Thyroid gland (tissue), 4 donors: ENCODE data around the gene PGLYRP2.

Experiments used
- CTCF ChIP-seq, 6 experiments: fragments of 200-600 bp in 3 of 6; fragments of 450-650 bp in 3 of 6; sonication (generic) in 3 of 6; IDR thresholded peaks; one replicate each; pipeline ENCODE4 v1.5.1; 2016 to 2019; ENCODE audit warnings: antibody characterized with exemption in 6 of 6, mild to moderate bottlenecking in 2 of 6, inconsistent platforms in 1 of 6, moderate library complexity in 1 of 6
- POLR2A ChIP-seq, 2 donors: fragments of 450-650 bp; IDR thresholded peaks; one replicate each; pipeline ENCODE4 v1.6.1; 2017; ENCODE audit warnings: antibody characterized with exemption in 2 of 2, mild to moderate bottlenecking in 2 of 2, moderate library complexity in 1 of 2

- TF ChIP-seq CTCF (IDR thresholded peaks at IDR 0.05) (no peak), POLR2A (IDR thresholded peaks at IDR 0.05) (no peak)
Measured at GRCh38 chr19:15424692-15425272, 54.5 kb downstream of the PGLYRP2 start.
